Left renal cortex interstitium (tissue), 4 donors: ENCODE results near the gene ZNF442. TPM values are rescaled to one million over a fixed set of nuclear protein-coding genes. Genes with fewer than 3 reads are reported as not detected.
"Not testable (repeated sequence)": the region's sequence is repeated elsewhere in the genome, so short reads cannot be mapped to it uniquely, and the experiment has no call there.

Experiments used
- DNase-seq, 4 donors: peaks; one replicate each; pipeline ENCODE4 v3.0.0-alpha.2; 2013; ENCODE audit warnings: low read depth in 4 of 4, low spot score in 2 of 4, missing footprints in 1 of 4
- polyA plus RNA-seq, 4 donors: library from polyadenylated mRNA; unstranded; fragments of 120-200 nt; gene quantifications; one replicate each; pipeline ENCODE4 v1.2.1, GENCODE V29; 2013; ENCODE audit not compliant: insufficient read length in 4 of 4

ZNF442 gene
- polyA plus RNA-seq, 4 donors: 5.1 to 8.6 (median 6.9) TPM

- DNase-seq: no peak
These were observed 34.1 kb downstream of the ZNF442 start for GRCh38 chr19:12331211-12331941.

DNA sequence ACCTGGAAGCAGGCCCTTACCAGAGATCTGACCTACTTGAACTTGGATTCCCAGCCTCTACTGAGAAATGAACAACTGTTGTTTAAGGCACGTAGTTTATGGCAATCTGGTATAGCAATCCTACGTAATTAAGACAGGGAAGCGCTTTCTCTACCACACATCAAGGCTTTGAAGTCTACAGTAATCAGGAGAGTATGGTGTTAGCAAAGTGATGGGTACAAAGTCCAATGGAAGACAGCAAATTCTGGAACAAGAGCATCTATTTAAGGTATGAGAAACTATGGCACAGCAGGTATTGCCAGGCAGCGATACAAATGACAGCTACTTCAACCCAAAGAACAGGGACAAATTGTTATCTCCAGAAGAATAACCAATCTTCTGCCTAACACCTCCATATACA lies 35.1 kb downstream of the ZNF442 start:
- no peak for DNase-seq

DNA sequence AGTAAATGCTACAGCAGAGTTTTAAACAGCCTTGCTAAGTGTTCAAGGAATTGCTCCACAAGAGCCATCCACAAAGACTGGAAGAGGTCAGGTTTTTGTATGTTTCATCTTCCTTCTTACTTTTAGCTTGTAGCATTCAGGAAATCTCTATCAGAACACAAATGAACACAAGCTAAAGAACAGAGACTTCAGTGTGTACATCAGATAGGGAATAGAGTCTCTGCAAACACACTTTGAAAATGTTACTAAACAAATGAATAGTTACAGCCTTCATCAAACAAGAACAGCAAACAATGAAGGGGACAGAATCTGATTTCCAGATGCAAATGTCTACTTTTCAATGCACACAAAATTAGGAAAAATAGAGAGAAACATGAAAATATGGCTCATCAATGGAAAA lies 39.8 kb downstream of the ZNF442 start:
- DNase-seq: no peak

DNA sequence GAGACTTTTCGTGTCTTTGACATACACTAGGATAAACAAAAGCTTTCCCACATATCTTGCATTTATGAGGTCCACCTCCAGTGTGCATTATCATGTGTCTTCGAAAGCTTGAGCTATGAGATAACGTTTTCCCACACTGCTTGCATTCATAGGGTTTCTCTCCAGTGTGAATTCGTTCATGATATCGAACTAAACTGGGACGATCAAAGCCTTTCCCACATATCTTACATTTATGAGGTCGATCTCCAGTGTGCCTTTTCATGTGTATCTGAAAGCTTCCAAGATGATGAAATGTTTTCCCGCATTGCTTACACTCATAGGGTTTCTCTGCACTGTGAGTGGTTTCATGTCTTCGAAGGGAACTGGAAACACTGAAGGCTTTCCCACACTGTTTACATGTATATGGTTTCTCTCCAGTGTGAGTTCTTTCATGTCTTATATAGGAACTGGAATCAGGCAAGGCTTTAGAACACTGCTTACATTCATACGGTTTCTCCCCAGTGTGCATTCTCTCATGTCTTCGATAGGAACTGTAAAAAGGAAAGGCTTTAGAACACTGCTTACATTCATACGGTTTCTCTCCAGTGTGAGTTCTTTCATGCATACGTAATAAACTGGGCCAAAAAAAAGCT lies 46.6 kb downstream of the ZNF442 start:
- no peak for DNase-seq

DNA sequence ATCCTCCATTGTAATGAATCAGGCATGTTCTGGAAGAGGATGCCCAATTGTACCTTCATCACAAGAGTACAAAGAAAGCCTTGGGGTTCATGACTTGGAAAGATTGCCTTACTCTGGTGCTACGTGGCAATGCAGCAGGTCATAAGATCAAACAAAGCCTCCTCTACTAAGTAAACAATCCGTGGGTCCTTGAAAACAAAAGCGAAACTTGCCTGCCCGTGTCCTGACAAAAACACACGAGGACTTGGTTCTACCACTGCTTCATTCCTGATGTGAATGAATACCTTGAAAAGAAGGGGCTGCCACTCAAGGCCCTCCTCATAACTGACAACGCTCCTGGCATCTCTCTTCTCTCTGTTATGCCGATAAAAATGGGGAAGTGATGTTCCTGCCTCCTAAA lies 50.9 kb downstream of the ZNF442 start:
- DNase-seq: no peak

DNA sequence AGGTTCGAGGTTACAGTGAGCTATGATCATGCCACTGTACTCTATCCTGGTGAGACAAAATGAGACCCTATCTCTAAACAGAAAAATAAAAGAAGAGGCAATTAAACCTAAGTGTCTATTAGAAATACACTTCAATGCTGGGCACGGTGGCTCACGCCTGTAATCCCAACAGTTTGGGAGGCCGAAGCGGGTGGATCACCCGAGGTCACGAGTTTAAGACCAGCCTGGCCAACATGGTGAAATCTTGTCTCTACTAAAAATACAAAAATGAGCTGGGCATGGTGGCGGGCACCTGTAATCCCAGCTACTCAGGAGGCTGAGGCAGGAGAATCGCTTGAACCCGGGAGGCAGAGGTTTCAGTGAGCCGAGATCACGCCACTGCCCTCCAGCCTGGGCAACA lies 56.6 kb downstream of the ZNF442 start:
- not testable (repeated sequence) for DNase-seq

Other genes with a start within 250 kb of the ZNF442 start
- gene ZNF20, start 225.3 kb downstream of the ZNF442 start, polyA plus RNA-seq: 1 to 10 TPM; 3.3 to 9.9 (median 8.5) TPM
- 10 to 100 TPM; 10.4 to 27.3 (median 16.0) TPM for gene ZNF625, start 208.9 kb downstream of the ZNF442 start, polyA plus RNA-seq
- gene ZNF136, start 202.6 kb downstream of the ZNF442 start, polyA plus RNA-seq: 10 to 100 TPM; 15.8 to 18.8 (median 18.0) TPM
- gene ZNF44, start 70.8 kb downstream of the ZNF442 start, polyA plus RNA-seq: 10 to 100 TPM; 47.3 to 60.3 (median 50.6) TPM
- gene ZNF563, start 32.0 kb downstream of the ZNF442 start, polyA plus RNA-seq: 1 to 10 TPM; 3.6 to 5.7 (median 4.4) TPM
- 1 to 10 TPM; 6.2 to 9.2 (median 7.3) TPM for gene ZNF799, start 35.6 kb upstream of the ZNF442 start, polyA plus RNA-seq
- 10 to 100 TPM in 2 of 4 donors, 1 to 10 TPM in 2; 9.2 to 12.4 (median 10.5) TPM for gene ZNF443, start 75.3 kb upstream of the ZNF442 start, polyA plus RNA-seq
- gene ZNF709, start 119.1 kb upstream of the ZNF442 start, polyA plus RNA-seq: 1 to 10 TPM; 6.6 to 9.9 (median 8.1) TPM
- gene ZNF564, start 185.8 kb upstream of the ZNF442 start, polyA plus RNA-seq: 10 to 100 TPM; 11.1 to 14.6 (median 13.4) TPM
- 1 to 10 TPM; 3.5 to 6.4 (median 5.7) TPM for gene ZNF490, start 245.1 kb upstream of the ZNF442 start, polyA plus RNA-seq
- 10 to 100 TPM; 13.7 to 26.7 (median 20.9) TPM for gene ZNF791, start 245.2 kb upstream of the ZNF442 start, polyA plus RNA-seq